Erythroblast (primary cell): ENCODE data around the gene IL17RE.

Experiments
- GATA1 ChIP-seq: IDR thresholded peaks from 2 replicates; pipeline ENCODE4 v1.6.1; 2011; ENCODE audit warnings: low read depth, mild to moderate bottlenecking, control low read depth, low read length, moderate library complexity
- POLR2A ChIP-seq: IDR thresholded peaks from 2 replicates; pipeline ENCODE4 v1.6.1; 2011; ENCODE audit warnings: mild to moderate bottlenecking, low read length

DNA sequence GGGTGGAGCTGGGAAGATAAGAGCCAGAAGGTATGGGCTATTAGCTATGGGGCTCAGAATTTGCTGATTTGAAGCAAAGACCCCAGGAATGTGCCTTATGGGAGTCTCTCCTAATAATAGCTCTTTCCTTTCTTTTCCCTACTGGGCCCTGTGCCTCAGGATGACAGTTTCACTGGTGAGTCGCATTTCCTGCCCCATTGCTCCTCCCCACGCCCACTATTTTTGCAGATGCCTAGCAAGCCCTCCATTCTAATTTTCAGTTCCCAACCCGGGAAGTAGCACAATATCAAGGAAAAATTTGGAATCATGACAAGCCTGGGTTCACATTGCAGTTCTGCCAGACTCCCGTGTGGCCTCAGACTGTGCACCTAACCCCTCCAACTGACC, 583 bp downstream of the IL17RE start:
- no peak for TF ChIP-seq POLR2A
- TF ChIP-seq GATA1: no peak
